CD4-positive, alpha-beta T cell treated with Interleukin-4 for 4 hours (primary cell): ENCODE measurements around the gene FAM118A.
"Not testable (repeated sequence)": the region's sequence is repeated elsewhere in the genome, so short reads cannot be mapped to it uniquely, and the experiment has no call there.

Source experiments
- DNase-seq: peaks from one replicate; pipeline ENCODE4 v3.0.0-alpha.2; 2020

Gene FAM118A

DNA sequence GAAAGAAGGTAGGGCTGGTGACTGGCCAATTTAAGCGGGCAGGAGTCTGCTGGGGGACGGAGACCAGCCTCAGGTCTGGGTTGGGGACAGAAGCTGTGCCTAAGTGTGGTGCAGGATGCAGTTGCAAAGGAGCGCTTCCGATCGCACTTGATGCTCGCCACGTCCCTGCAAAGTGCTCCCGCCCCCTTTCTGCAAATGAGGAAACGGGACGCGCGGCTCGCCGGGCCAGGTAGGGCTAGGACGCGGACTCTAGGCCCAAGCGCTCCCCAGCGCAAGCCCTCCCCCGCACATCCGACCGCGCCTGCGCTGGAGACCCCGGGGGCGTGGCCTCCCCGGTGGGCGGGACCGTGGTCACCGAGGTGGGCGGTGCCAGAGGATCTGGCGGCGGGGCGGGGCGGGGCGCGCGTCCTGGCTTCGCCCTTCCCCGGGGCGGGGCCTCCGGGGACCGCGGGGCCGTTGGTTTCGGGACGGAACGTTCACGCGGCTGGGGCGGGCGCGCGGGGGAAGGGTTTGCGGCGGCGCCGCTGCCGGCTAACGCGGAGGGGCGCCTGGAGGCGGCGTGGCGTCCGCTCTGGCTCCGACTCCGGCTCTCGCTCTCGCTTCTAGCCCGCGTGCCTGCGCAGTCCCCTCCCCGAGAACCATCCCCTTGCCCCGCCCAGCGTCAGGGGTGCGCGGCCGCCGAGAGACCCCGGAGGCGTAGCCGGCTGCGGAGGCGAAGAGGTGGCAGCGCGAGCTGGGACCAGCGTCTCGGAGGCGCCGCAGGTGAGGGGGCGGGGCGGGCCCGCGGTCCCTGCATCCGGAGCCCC, at the start of gene FAM118A:
Gene FAM118A, plus strand, starts transcription at position 513 of the 806 bp plus-strand sequence. CDS start 12,446 bp downstream, outside the sequence.
- peak; percentile 89 for DNase-seq

DNA sequence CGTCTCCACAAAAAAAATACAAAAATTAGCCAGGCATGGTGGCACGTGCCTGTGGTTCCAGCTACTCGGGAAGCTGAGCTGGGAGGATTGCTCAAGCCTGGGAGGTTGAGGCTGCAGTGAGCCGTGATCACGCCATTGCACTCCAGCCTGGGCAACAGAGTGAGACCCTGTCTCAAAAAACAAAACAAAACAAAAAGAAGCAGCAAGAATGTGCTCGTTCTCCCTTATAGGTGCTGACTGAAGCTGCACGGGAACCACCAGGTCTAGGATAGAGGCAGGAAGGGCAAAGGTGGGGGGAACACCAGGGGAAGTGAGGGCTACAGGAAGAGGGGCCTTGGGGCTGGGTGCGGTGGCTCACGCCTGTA, 49.4 kb upstream of the FAM118A start:
- not testable (repeated sequence) for DNase-seq

DNA sequence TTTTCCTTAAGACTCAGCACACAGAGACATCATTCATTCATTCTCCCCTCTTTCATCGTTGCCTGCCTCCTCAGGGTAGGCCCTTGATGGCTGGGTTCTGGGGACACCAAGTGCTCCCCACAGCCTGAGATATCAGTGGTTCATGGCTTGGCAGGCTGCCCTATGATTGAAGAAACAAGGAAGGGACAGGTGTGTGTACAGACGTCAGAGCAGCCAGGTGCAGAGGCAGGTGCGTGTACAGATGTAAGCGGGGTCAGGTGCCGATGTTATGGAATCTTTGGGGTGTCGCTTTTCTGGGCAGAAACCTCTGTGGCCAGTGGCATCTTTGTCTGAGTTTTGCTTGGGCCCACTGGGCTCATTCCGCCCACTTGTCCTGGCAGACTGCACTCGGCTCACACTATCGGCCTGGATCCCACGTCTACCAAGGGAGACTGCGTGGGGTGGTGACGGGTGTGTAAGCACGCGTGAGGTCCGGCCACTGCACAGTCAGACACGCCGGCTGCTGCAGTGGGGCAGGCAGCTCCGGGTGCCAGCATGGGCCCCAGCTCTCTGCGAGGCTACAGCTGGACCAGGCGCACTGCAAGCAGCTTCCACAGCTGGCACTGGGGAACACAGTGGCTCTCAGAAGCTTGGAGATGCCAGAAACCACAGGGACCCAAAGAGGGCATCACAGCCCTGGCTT, 48.2 kb upstream of the FAM118A start:
- no peak for DNase-seq

DNA sequence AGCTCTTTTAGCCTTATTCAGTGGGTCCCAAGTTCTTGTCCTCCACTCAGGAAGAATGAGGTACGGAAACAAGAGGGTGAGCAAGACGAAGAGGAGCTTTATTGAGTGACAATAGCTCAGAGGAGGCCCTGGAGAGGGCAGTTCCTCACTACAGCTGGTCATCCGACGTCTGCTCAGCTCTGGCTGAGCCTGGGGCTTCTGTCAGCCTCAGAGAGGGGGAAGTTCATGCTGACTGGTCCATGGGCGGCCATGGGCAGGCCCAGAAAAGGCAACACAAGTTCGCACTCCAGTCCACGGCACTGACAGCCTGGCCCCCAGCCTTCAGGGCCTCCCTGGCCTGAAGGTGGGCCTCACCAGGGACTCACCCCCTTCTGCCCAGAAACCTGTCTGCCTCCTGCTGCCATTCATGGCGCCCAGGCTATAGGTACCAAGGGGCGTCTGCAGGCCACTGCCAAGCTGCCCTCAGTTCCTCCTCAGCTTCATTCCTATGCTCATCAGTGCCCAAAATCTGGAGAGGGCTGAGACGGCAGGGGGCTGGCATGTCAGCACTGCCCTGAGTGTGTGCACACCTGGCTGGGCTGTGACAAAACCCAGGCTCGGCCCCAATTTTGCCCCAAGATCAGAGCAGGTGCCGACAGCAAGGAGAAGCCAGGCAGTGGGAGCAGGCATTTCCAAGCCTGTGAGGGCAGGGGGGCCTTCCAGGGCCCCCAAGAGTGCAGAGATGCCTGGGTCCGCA, 47.4 kb upstream of the FAM118A start:
- DNase-seq: no peak

DNA sequence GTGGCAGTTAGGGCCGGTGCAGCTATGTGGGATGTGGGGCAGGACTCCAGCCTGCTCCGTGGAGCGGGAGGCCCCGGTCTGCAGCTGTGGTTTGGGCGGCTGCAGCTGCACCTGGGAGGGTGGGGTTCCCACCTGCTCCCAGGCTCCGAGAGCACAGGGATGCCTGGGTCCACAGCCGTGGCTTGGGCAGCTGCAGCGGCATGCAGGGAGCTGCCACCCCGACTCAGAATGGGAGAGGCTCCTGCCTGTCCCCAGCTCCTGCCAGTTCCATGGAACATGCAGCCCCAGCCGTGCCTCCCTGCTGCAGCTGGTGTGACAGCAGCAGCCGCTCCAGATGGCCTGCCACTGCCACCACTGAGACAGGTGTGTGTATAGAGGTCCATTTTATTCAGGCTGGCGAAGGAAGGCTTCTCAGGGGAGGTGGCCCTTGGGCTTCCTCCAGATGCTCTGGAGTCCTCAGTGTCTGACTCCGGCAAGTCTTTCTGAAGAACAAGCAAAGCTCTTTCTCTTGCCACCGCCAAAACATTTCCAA, 46.7 kb upstream of the FAM118A start:
- no peak for DNase-seq

DNA sequence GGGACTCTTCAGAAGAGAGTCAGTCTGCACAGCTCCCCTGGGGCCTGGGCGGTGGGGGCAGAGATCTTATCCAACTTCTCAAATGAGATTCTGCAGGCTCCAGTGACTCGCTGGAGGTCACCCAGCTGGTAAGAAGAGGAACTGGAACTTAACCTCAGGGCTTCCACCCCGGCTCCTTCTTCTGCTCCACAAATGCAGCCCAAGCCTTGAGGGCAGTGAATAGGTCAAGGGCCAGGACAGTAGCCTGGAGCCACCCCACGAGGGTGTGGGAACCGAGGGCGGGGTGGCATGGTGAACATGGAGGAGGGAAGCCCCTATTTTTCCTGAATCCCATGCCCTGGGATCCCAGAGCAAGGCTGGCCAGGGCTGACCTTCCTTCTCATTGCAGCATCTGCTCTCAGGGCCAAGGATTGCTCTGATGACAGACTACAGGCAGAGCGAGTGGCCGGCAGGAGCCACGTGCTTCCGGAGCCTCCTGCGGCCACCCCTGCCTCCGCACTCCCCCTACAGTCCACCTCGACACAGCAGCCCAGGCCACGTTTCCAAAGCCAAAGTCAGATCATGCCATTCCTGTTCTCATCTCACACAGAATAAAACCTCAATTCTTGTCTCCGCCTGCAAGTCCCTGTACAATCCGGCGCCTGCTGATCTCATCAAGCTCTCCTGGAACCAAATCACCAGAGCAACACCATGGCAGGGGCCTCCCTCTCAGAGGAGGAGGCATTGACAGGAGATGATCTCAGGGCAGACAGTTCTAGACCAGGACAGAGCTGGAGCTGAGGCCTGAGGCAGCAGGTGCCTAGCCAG, 46.1 kb upstream of the FAM118A start:
- no peak for DNase-seq

DNA sequence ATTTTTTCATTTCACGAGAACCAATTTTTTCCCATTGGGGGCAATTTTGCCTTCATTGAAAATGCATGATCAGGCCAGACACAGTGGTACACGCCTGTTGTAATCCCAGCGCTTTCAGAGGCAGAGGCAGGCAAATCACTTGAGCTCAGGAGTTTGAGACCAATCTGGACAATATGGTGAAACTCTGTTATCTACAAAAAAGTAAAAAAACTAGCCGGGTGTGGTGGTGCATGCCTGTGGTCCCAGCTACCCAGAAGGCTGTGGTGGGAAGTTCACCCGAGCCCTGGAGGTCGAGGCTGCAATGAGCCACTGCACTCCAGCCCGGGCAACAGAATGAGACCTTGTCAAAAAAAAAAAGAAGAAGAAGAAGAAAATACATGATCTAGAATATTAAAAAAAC, 44.2 kb upstream of the FAM118A start:
- no peak for DNase-seq

DNA sequence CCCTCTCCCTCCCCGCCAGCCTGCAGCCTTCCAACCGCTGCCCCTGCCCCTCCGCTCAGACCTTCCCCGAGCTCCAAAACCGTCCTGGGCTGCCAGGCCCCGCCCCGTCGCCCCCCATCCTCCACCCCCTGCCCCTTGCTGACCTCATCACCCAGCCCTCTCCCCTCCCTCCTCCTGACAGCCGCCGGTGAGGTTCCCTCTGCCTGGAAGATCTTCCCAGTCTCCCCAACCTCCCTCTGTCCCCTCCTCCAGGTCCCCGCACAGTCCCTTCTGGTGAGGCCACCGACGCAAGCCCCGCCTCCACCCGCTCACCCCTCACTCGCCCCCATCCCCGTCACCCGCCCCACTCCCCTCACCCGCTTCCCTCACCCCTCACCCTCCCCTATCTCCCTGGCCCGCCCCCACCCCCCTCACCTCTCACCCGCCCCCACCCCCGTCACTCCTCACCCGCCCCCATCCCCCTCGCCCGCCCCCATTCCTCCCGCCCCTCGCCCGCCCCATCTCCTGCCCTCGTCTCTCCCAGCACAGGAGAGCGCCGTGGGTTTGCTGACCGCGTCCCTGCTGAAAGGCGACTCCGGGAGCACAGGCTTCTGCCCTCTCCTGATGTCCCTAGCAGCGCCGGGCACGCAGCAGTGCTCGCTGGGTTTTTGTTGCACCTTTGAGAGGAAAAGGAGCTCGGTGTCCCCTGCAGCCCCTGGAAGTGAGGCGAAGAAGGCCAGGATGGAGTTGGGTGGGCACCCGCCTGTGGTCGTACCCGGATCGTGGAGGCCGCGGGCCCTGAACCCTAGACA, 41.4 kb upstream of the FAM118A start:
- DNase-seq: no peak

DNA sequence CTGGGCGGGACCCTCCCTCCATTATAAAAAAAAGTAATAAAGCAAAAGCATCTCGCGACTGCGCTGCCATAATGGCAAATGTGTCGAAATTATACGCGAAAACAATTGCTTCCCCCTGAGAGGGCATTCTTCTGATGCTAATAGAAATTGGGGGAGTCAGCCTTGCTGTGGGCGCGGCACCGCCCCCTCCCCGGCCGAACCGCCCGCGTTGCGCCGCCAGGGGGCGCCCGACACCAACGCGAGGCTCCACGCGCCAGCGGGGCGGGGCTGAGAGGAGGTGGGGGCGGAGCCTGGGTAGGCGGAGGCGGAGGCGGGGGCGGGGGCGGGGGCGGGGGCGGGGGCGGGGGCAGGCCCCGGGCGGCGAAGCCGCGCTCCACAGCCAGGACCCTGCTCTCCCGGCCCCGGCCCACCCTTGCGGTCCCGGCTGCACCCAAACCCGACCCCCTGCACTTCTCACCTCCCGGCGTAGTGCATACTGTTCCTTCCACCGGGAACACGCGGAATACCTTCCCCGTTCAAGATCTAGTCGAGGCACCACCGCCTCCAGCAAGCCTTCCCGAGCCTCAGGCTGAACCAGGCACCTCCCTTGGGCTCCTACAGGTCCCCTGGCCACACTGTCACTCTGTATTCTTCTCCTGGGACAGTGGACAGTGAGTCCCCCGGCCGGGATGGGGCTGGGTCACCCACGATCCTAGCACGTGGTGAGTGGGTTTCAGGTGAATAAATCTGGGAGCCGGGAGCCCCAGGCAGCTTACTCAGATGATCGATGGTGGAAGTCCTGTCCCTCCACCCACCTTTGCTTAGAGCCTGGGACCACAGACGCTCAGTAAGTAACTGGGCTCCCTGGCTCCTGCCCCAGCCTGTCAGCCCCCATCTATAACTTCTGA, 40.5 kb upstream of the FAM118A start:
- peak; percentile 73 for DNase-seq

DNA sequence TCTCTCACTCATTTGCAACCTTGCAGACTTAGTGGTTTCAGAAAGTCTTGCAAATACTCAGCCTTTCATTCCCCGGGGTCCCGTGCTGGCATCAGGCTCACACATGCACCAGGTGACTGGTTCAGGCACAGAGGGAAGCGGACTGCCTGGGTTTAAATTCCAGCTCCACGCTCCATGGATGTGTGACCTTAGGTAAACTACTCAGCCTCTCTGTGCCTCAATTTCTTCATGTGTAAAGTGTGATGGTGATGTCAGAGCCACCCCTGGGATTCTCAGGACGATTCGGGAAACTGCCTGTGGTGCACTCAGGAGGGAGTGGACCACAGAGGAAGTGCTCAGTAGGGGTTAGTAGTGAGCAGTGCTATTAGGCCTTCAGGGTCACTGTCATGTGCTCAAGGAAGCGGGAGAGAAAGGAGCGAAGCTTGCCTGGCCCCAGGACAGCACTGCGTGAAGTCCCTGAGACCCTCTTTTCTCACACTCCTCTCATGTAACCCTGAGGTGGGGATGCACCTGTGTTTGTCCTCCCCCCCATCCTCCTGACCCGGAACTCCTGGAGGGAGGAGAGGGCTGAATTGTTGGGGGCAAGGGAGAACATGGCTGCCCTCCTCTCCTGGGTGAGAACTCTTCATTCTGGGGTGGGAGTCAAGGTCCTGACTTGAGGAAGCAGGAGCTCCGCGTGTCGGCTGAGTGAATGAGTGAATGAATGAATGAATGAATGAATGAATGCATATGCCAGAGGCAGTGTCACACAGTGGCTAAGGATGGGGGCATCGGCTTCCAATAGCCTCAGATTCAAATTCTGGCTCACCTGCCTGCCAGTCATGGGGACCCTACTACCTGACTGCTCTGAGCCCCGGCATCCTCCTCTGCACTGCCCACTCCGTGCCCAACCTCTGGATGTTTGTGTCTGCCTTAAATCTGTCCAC, 39.4 kb upstream of the FAM118A start:
- DNase-seq: no peak

DNA sequence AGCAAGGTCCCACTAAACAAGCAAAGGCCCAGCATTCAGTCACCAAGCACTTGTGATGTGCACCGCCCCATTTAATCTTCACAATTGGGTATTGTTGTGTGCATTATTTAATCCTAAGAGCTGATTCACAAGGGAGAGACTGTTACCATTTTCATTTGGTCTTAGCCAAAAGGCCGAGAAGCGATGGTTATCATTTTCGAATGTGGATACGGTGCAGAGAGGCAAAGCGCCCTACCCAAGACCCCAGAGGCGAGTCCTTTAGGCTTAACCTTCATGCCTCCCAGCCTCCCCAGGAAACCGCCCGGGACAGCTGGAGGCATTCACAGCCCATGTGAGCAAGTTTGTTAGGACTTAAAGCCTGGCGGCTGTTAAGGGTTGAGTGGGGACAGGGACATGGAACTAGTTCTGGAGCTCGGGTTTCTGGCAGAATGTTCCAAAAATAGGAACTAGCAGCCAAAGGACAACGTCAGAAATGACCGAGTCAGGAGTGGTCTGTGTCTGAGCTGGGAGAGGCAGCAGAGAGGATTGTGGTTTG, 38.0 kb upstream of the FAM118A start:
- DNase-seq: no peak

DNA sequence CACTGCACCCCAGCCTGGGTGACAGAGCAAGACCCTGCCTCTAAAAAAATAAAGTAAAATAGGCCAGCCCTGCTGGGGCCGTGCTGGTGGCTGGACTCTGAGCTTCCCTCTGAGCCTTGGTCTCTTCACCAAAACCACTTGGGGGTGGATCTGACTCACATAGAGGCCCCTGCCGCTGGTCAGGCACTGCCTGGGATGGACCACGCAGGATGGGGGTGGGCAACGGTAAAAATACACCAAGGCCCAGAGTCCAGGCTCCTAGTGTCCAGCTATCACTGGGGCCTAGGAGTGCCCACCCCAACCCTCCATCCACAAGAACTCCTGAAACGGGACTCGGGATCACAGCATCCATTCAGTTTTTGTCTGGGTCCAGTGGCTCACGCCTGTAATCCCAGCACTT, 37.2 kb upstream of the FAM118A start:
- DNase-seq: no peak

DNA sequence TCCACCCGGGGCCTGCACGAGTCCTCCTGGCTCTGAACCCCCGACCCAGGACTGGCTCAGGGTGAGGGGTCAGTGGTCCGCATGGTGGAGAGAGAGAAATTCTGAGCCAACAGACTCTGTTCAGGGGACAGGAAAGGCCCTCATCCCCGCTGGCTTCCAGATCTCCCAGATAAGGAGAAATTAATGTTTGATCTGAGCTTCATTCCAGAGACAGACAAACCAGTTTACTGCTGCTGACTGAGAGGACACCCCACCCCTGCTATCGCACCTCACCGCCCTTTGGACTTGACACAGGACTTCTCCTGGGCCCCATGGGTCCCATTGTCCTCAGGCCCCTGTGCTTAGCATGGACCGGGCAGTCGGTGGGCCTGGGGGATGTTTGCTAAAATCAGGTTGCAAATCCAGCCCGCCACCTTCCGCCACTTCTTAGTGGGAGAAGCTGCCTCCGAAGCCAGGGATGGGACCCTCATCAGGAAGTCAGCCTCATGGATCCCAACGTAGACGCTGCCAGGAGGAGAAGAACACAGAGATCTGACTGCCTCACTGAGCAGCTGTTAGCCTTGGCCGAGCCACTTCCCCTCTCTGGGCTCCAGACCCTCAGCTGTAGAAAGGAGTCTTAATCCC, 36.2 kb upstream of the FAM118A start:
- no peak for DNase-seq

DNA sequence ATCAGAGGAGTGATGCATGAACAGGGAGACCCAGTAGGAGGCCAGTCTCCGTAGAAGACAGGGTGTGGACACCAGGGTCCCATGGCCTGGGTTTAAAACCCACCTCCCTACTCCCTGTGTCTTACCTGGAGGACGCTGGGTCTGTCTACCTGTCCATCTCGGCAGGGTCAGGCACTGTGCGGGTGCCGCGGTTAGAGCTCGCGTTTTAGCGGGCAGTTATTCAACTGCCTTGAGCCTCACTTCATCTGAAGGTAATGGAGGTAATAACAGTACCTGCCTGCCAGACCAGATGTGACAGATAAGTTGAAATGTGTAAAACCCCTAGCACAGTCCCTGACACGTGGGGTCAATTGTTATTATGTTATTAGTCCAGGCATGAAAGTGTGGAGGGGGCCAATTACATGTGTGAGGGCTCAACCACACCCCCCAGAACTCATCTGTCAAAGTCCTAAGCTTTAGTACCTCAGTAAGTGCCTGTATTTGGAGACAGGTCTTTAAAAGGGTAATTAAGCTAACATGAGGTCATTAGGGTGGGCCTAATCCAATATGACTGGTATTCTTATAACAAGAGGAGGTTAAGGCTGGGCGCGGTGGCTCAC, 33.1 kb upstream of the FAM118A start:
- DNase-seq: no peak

DNA sequence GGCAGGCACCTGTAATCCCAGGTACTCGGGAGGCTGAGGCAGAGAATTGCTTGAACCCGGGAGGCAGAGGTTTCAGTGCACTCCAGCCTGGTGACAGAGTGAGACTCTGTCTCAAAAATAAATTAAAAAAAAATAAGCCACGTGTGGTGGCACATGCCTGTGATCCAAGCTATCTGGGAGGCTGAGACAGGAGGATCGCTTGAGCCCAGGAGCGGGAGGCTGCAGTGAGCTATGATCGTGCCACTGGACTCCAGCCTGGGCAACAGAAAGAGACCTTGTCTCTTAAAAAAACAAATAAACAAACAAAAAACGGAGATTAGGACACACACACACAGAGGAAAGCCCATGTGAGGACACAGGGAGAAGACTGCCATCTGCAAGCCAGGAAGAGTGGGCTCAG, 32.0 kb upstream of the FAM118A start:
- not testable (repeated sequence) for DNase-seq

DNA sequence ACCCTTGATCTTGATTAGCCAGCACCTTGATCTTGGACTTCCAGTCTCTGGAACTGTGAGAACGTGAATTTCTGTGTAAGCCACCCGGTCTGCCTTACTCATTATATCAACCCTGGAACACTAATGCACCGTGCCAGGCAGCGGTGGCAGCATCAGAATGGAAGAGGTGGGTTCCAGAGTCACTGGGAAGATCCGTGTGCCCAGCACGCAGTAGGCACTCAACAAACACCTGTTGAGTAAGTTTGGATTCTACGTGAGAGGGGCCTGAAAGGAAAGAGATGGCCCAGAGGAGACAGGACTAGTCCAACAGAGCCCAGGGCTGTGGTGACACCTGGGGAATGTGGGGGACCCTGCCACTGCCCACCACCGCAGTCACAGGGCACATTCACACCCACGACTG, 31.6 kb upstream of the FAM118A start:
- no peak for DNase-seq

DNA sequence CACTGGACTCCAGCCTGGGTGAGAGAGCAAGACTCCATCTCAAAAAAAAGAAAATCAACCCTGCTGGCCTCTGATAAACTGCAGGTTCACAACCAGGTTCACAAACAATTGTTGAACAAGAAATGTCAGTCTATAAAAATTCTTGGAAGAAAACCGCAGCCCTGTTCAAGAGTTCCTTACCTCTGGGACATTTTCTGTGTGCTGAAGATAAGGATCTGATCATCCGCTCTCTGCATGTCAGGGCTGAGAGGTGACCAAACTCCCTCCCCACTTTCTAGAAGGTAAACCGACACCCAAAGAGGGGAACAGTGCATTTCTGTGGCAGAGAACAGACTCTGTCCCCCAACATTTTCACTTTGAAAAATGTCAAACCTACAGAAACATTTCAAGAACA, 29.1 kb upstream of the FAM118A start:
- DNase-seq: no peak

DNA sequence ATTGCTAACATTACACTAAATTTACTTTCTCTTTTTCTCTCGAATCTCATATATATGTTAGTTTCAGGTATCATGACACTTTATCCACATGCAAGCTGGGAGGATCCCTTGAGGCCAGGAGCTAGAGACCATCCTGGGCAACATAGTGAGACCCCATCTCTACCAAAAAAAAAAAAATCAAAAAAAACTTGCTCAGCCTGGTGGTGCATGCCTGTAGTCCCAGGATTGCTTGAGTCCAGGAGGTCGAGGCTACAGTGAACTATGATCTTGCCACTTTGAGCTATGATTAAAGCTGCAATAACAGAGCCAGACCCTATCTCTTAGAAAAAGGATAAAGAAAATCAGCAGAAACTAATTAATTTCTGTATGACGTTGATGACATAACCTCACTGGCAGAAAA, 28.7 kb upstream of the FAM118A start:
- DNase-seq: no peak
